HL-60/S4 treated with retinoic acid at 250 ng/mL for 4 days and 3 days (cell line): ENCODE data around the gene SMG6.
"Not testable (repeated sequence)": the region's sequence is repeated elsewhere in the genome, so short reads cannot be mapped to it uniquely, and the experiment has no call there.

Source experiments
- in situ Hi-C: fragments of 300-500 bp; cut with MboI; formaldehyde crosslinking; loops from 2 replicates; pipeline ENCODE4 v1.7.0; 2022; ENCODE audit warnings: low sequenced_read_pairs

Gene SMG6

GRCh38 chr17:2157675-2158395, 145.8 kb downstream of the SMG6 start:
- in situ Hi-C loops = no loop called here

- in situ Hi-C loops = no loop called here
These were observed 146.5 kb downstream of the SMG6 start for GRCh38 chr17:2157081-2157480.

GRCh38 chr17:2156666-2157065, 146.9 kb downstream of the SMG6 start:
- in situ Hi-C loops = no loop called here

- in situ Hi-C loops = no loop called here
These were observed 148.0 kb downstream of the SMG6 start for GRCh38 chr17:2155573-2155972.

- in situ Hi-C loops = no loop called here
These were observed 152.1 kb downstream of the SMG6 start for GRCh38 chr17:2151358-2152033.

- in situ Hi-C loops = no loop called here
These were observed 152.8 kb downstream of the SMG6 start for GRCh38 chr17:2150806-2151205.

GRCh38 chr17:2149934-2150333, 153.7 kb downstream of the SMG6 start:
- in situ Hi-C loops = no loop called here

- in situ Hi-C loops = no loop called here
These were observed 157.3 kb downstream of the SMG6 start for GRCh38 chr17:2146132-2146871.

- in situ Hi-C loops = no loop called here
These were observed 158.9 kb downstream of the SMG6 start for GRCh38 chr17:2144701-2145100.

- in situ Hi-C loops = no loop called here
These were observed 160.3 kb downstream of the SMG6 start for GRCh38 chr17:2143332-2143731.

- in situ Hi-C loops = not testable (repeated sequence)
These were observed 160.9 kb downstream of the SMG6 start for GRCh38 chr17:2142682-2143081.

- in situ Hi-C loops = no loop called here
These were observed 162.9 kb downstream of the SMG6 start for GRCh38 chr17:2140683-2141082.

- in situ Hi-C loops = no loop called here
These were observed 164.8 kb downstream of the SMG6 start for GRCh38 chr17:2138761-2139160.

GRCh38 chr17:2138318-2138717, 165.3 kb downstream of the SMG6 start:
- in situ Hi-C loops = no loop called here

GRCh38 chr17:2137342-2138098, 166.1 kb downstream of the SMG6 start:
- in situ Hi-C loops = no loop called here

GRCh38 chr17:2136241-2136640, 167.3 kb downstream of the SMG6 start:
- in situ Hi-C loops = no loop called here

- in situ Hi-C loops = no loop called here
These were observed 175.6 kb downstream of the SMG6 start for GRCh38 chr17:2128011-2128410.

- in situ Hi-C loops = no loop called here
These were observed 178.5 kb downstream of the SMG6 start for GRCh38 chr17:2125013-2125535.

GRCh38 chr17:2124391-2124790, 179.2 kb downstream of the SMG6 start:
- in situ Hi-C loops = no loop called here

GRCh38 chr17:2123375-2124251, 180.0 kb downstream of the SMG6 start:
- in situ Hi-C loops = no loop called here
